Calu3 (cell line): ENCODE results near the gene GTSE1. TPM values are rescaled to one million over a fixed set of nuclear protein-coding genes. Genes with fewer than 3 reads are reported as not detected.

Experiments used
- BruUV-seq: library from RNA; stranded (reverse); fragments of 400-500 nt; replicated peaks from 2 replicates; lab custom pipeline; 2021; lab: Mats Ljungman, UMichigan
- CTCF ChIA-PET: fragments of 300-600 bp; sonication (Branson Sonifier 250); formaldehyde crosslinking; loops from one replicate; lab custom pipeline; 2022; ENCODE audit warnings: antibody characterized with exemption; lab: Charles Lee
- DNase-seq: peaks from one replicate; pipeline ENCODE4 v3.0.0; 2022
- H3K27ac Mint-ChIP-seq: one replicate; pipeline ENCODE4 v1.8.0; 2022; ENCODE audit warnings: mixed read lengths; ENCODE audit not compliant: unreplicated experiment
- H3K27me3 Mint-ChIP-seq: one replicate; pipeline ENCODE4 v1.8.0; 2022; ENCODE audit warnings: mixed read lengths; ENCODE audit not compliant: unreplicated experiment
- H3K36me3 Mint-ChIP-seq: one replicate; pipeline ENCODE4 v1.8.0; 2022; ENCODE audit warnings: mild to moderate bottlenecking, moderate library complexity, mixed read lengths; ENCODE audit not compliant: insufficient read depth, unreplicated experiment
- H3K4me1 Mint-ChIP-seq: one replicate; pipeline ENCODE4 v1.8.0; 2022; ENCODE audit warnings: mild to moderate bottlenecking, low read depth, mixed read lengths; ENCODE audit not compliant: unreplicated experiment
- H3K4me3 Mint-ChIP-seq: one replicate; pipeline ENCODE4 v1.8.0; 2022; ENCODE audit warnings: mild to moderate bottlenecking, low read depth, moderate library complexity, mixed read lengths; ENCODE audit not compliant: unreplicated experiment
- H3K9me3 Mint-ChIP-seq: one replicate; pipeline ENCODE4 v1.8.0; 2022; ENCODE audit warnings: low read depth, mixed read lengths; ENCODE audit not compliant: unreplicated experiment
- intact Hi-C: fragments of 100-400 bp; cut with micrococcal nuclease; formaldehyde crosslinking; loops from one replicate; pipeline ENCODE4 v1.10.0; 2022; ENCODE audit not compliant: unreplicated experiment
- total RNA-seq: library from RNA; stranded (reverse); gene quantifications from 2 replicates; pipeline ENCODE4 v1.2.3, GENCODE V29; 2022
- TF ChIP-seq, protein P1 (sequence below): fragments of 200-600 bp; IDR thresholded peaks from one replicate; pipeline ENCODE4 v1.8.0; 2022; ENCODE audit warnings: antibody characterized with exemption; ENCODE audit not compliant: unreplicated experiment

The GTSE1 gene
- total RNA-seq, 1 experiment from 2014 or later = 53.5 TPM

- no peaks in the 10 kb centered on the region for H3K4me1 Mint-ChIP-seq
- H3K4me3 Mint-ChIP-seq = no peak overlapping the region
- H3K36me3 Mint-ChIP-seq = peaks cover 74% of the 10 kb centered on the region
- H3K9me3 Mint-ChIP-seq = no peaks in the 10 kb centered on the region
- H3K27ac Mint-ChIP-seq = no peak overlapping the region
- TF ChIP-seq, protein P1, sequence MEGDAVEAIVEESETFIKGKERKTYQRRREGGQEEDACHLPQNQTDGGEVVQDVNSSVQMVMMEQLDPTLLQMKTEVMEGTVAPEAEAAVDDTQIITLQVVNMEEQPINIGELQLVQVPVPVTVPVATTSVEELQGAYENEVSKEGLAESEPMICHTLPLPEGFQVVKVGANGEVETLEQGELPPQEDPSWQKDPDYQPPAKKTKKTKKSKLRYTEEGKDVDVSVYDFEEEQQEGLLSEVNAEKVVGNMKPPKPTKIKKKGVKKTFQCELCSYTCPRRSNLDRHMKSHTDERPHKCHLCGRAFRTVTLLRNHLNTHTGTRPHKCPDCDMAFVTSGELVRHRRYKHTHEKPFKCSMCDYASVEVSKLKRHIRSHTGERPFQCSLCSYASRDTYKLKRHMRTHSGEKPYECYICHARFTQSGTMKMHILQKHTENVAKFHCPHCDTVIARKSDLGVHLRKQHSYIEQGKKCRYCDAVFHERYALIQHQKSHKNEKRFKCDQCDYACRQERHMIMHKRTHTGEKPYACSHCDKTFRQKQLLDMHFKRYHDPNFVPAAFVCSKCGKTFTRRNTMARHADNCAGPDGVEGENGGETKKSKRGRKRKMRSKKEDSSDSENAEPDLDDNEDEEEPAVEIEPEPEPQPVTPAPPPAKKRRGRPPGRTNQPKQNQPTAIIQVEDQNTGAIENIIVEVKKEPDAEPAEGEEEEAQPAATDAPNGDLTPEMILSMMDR = no peak
- CTCF ChIA-PET = no interaction called here
- BruUV-seq = no TSS peak
- intact Hi-C loops = no loop called here
- no peak for DNase-seq
- no peaks in the 10 kb centered on the region for H3K27me3 Mint-ChIP-seq
Measured at GRCh38 chr22:46346680-46347405, 50.2 kb downstream of the GTSE1 start.

DNA sequence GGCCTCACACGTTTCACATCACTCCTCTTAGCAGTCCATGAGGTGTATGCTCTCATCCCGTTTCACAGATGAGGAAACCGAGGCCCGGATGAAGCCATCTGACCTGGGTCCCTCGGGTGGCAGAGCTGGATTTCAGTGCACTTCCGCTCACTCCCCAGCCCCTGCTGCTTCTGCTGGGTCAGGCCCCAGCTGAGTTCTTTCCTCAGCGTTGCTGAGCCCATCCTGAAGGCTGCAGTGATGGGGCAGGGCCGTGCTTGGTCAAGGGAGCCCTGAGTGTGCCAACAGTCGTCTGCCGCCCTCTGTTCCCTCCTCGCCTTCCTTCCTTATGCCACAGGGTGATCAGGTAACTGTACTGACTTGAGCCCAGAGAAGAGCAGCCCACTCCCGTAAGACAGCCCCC lies 51.0 kb downstream of the GTSE1 start:
- no TSS peak for BruUV-seq
- Mint-ChIP-seq H3K36me3 (peaks cover 78% of the 10 kb centered on the region), H3K27ac (no peak overlapping the region)

GRCh38 chr22:46348099-46348695 lies 51.5 kb downstream of the GTSE1 start:
- Mint-ChIP-seq H3K27ac (no peak overlapping the region), H3K4me1 (peaks cover 8% of the 10 kb centered on the region), H3K9me3 (no peaks in the 10 kb centered on the region), H3K27me3 (no peaks in the 10 kb centered on the region), H3K4me3 (no peak overlapping the region), H3K36me3 (peaks cover 78% of the 10 kb centered on the region)
- BruUV-seq = no TSS peak
- DNase-seq = no peak
- TF ChIP-seq, protein P1 = no peak
- intact Hi-C loops = no loop called here
- CTCF ChIA-PET = no interaction called here

More for the DNA sequence above, 51.0 kb downstream of the GTSE1 start:
- Mint-ChIP-seq H3K9me3 (no peaks in the 10 kb centered on the region), H3K27me3 (no peaks in the 10 kb centered on the region), H3K4me3 (no peak overlapping the region), H3K4me1 (peaks cover 3% of the 10 kb centered on the region)
- intact Hi-C loops = no loop called here
- TF ChIP-seq, protein P1 = no peak
- CTCF ChIA-PET = no interaction called here
- DNase-seq = no peak

- Mint-ChIP-seq H3K4me3 (no peak overlapping the region), H3K4me1 (peaks cover 8% of the 10 kb centered on the region), H3K27me3 (no peaks in the 10 kb centered on the region), H3K36me3 (peaks cover 74% of the 10 kb centered on the region), H3K9me3 (no peaks in the 10 kb centered on the region), H3K27ac (peak overlapping the region; percentile 15)
- no TSS peak for BruUV-seq
- TF ChIP-seq, protein P1 = no peak
- intact Hi-C loops = no loop called here
- no peak for DNase-seq
- CTCF ChIA-PET = no interaction called here
Measured at GRCh38 chr22:46349238-46349637, 52.6 kb downstream of the GTSE1 start.
